Gastrocnemius medialis (tissue), 4 donors: ENCODE data around the gene BBOF1.

ENCODE experiments used
- POLR2A ChIP-seq, 2 donors: fragments of 450-650 bp; IDR thresholded peaks; one replicate each; pipeline ENCODE4 v1.6.1; 2017; ENCODE audit warnings: antibody characterized with exemption in 2 of 2, mild to moderate bottlenecking in 2 of 2, moderate library complexity in 2 of 2
- TF ChIP-seq, protein P1 (sequence below), 5 experiments: fragments of 450-650 bp in 3 of 5; fragments of 200-600 bp in 2 of 5; sonication (generic) in 2 of 5; IDR thresholded peaks in 4 of 5; conservative IDR thresholded peaks in 1 of 5; 1 replicate in 4 of 5; 2 replicates in 1 of 5; pipeline ENCODE4 v1.5.1; 2016 to 2019; ENCODE audit warnings: antibody characterized with exemption in 5 of 5, mild to moderate bottlenecking in 3 of 5, moderate library complexity in 3 of 5

DNA sequence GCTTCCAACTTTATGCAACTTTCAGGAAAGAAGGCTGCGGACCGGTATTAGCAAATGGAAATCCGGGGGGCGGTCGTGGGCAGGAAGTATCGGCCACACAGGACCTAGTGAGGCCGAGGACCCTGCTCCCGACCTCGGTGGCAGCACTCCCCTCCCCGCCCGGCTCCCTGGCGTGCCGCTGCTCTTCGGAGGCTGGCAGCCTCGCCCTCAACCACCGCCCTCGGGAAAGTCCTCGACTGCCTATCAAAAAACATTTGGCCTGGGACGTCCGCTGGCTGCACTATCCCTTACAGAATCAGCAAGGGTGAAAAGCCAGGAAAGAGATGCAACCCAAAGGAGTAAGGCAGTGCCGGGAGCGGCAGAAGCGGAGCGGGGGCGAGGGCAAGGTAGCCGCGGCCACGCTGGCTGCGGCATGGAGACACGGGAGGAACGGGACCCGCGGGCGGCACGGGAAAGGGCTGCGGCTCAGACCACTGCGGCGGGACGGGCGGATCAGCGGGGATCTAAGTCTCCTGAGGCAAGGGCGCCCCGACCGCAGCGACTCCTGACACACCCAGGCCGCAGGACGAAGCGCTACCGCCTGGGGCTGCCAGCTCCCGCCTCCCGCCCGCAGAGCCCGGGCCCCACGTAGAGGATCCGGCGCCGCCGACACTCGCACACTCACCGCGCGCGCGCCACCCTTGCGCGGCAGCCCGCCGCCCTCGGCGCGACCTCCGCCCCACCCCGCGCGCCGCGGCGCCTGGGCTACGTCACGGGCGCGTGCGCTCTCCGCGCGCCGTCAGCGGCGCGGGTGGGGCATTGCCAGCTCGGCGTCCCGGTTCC is at the start of gene BBOF1, which contains the start of gene ENTPD5:
- TF ChIP-seq POLR2A (IDR thresholded peaks at IDR 0.05) = peak; percentile 93 to 95
- TF ChIP-seq, protein P1, sequence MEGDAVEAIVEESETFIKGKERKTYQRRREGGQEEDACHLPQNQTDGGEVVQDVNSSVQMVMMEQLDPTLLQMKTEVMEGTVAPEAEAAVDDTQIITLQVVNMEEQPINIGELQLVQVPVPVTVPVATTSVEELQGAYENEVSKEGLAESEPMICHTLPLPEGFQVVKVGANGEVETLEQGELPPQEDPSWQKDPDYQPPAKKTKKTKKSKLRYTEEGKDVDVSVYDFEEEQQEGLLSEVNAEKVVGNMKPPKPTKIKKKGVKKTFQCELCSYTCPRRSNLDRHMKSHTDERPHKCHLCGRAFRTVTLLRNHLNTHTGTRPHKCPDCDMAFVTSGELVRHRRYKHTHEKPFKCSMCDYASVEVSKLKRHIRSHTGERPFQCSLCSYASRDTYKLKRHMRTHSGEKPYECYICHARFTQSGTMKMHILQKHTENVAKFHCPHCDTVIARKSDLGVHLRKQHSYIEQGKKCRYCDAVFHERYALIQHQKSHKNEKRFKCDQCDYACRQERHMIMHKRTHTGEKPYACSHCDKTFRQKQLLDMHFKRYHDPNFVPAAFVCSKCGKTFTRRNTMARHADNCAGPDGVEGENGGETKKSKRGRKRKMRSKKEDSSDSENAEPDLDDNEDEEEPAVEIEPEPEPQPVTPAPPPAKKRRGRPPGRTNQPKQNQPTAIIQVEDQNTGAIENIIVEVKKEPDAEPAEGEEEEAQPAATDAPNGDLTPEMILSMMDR (IDR thresholded peaks at IDR 0.05 in 4 of 5, conservative IDR thresholded peaks at IDR 0.05 in 1 of 5) = peak in 1 of 5 experiments; percentile 23
